Activated T-helper 17 cell treated with anti-CD3 and anti-CD28 coated beads, Interleukin-2, amount 50 U/mL, for 72 hours (primary cell): ENCODE data around the gene FAHD1. TPM values are rescaled to one million over a fixed set of nuclear protein-coding genes. Genes with fewer than 3 reads are reported as not detected.
A peak's percentile ranks its signal among the peaks of the same experiment; 100 is the strongest.
"Not testable (repeated sequence)": the region's sequence is repeated elsewhere in the genome, so short reads cannot be mapped to it uniquely, and the experiment has no call there.

Source experiments
- ATAC-seq: fragments of 150-1000 bp; cut with Tn5 transposase; replicated peaks from 2 replicates; pipeline ENCODE4 v1.10.0; 2021; ENCODE audit warnings: mild to moderate bottlenecking, moderate library complexity
- H3K27ac Mint-ChIP-seq: one replicate; pipeline ENCODE4 v1.8.0; 2022; ENCODE audit warnings: mixed read lengths
- H3K27me3 Mint-ChIP-seq: one replicate; pipeline ENCODE4 v1.8.0; 2022; ENCODE audit warnings: mixed read lengths
- H3K36me3 Mint-ChIP-seq: one replicate; pipeline ENCODE4 v1.8.0; 2022; ENCODE audit warnings: low read depth, mild to moderate bottlenecking, mixed read lengths
- H3K4me1 Mint-ChIP-seq: one replicate; pipeline ENCODE4 v1.8.0; 2022; ENCODE audit warnings: mixed read lengths
- H3K4me3 Mint-ChIP-seq: one replicate; pipeline ENCODE4 v1.8.0; 2022; ENCODE audit warnings: mild to moderate bottlenecking, mixed read lengths
- H3K9me3 Mint-ChIP-seq: one replicate; pipeline ENCODE4 v1.8.0; 2022; ENCODE audit warnings: mixed read lengths
- total RNA-seq, 2 donors: library from RNA; stranded (reverse); gene quantifications; one replicate each; pipeline ENCODE4 v1.2.3, GENCODE V29; 2022

The FAHD1 gene
- total RNA-seq, 2 donors from 2014 or later = 19.2 to 19.3 TPM

- peaks cover 4% of the 10 kb centered on the region for H3K9me3 Mint-ChIP-seq
- no peak overlapping the region for H3K4me3 Mint-ChIP-seq
- no peak overlapping the region for H3K27ac Mint-ChIP-seq
- no peaks in the 10 kb centered on the region for H3K4me1 Mint-ChIP-seq
- no peak for ATAC-seq
- H3K36me3 Mint-ChIP-seq = no peaks in the 10 kb centered on the region
- no peaks in the 10 kb centered on the region for H3K27me3 Mint-ChIP-seq
Observed at GRCh38 chr16:1794221-1794871, 32.7 kb upstream of the FAHD1 start.

- peaks cover 8% of the 10 kb centered on the region for H3K9me3 Mint-ChIP-seq
- no peaks in the 10 kb centered on the region for H3K36me3 Mint-ChIP-seq
- ATAC-seq = no peak
- H3K4me1 Mint-ChIP-seq = no peaks in the 10 kb centered on the region
- no peak overlapping the region for H3K27ac Mint-ChIP-seq
- no peak overlapping the region for H3K4me3 Mint-ChIP-seq
- no peaks in the 10 kb centered on the region for H3K27me3 Mint-ChIP-seq
Observed at GRCh38 chr16:1794908-1795666, 31.9 kb upstream of the FAHD1 start.

GRCh38 chr16:1799263-1799662, 27.7 kb upstream of the FAHD1 start:
- not testable (repeated sequence) for H3K9me3 Mint-ChIP-seq, H3K36me3 Mint-ChIP-seq, H3K4me1 Mint-ChIP-seq, H3K27ac Mint-ChIP-seq, ATAC-seq, H3K27me3 Mint-ChIP-seq, H3K4me3 Mint-ChIP-seq

DNA sequence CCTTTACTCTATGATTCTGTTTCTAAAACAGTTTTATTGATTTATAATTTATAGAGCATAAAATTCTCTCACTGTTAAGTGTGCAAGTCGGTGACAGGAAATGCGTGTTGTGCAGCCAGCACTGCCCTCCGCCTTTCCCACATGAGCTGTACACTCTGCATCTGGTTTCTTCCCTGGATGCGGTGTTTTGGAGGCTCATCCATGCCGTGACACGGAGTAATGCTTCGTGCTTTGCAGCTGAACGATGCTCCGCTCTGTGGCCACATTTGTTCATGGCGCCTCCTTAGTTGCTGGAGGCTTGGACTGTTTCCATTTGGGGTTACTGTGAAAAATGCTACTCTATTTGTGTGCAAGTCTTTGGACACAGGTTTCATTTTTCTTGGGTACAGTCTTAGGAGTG, 26.3 kb upstream of the FAHD1 start:
- ATAC-seq = no peak
- H3K4me1 Mint-ChIP-seq = no peaks in the 10 kb centered on the region
- H3K27ac Mint-ChIP-seq = no peak overlapping the region

GRCh38 chr16:1807626-1808025, 19.4 kb upstream of the FAHD1 start:
- Mint-ChIP-seq H3K27ac (no peak overlapping the region), H3K4me3 (no peak overlapping the region), H3K4me1 (no peaks in the 10 kb centered on the region), H3K27me3 (no peaks in the 10 kb centered on the region), H3K9me3 (no peaks in the 10 kb centered on the region), H3K36me3 (peaks cover 43% of the 10 kb centered on the region)
- ATAC-seq = no peak

More for the DNA sequence above, 26.3 kb upstream of the FAHD1 start:
- H3K27me3 Mint-ChIP-seq = no peaks in the 10 kb centered on the region
- no peak overlapping the region for H3K4me3 Mint-ChIP-seq
- peaks cover 8% of the 10 kb centered on the region for H3K9me3 Mint-ChIP-seq
- H3K36me3 Mint-ChIP-seq = peaks cover 9% of the 10 kb centered on the region

DNA sequence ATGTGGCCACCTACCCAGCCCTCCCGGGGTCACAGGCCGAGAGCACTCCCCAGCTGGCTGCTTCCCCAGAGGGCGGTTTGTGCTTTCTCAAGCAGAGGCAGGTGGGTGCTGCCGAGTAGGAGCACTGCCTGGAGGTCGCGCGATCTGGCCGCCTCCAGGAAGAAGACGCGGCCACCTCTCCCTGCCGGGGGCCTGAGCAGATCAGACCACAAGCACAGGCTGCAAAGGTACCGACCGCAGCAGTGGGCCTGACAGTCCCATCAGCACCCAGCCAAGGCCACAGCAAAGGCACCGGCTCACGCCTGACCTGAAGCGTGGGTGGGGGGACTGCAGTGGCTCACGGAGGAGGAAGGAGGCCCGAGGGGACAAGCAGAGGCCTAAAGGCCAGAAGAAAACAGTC, 18.3 kb upstream of the FAHD1 start:
- no peak overlapping the region for H3K27ac Mint-ChIP-seq
- peaks cover 47% of the 10 kb centered on the region for H3K36me3 Mint-ChIP-seq
- peaks cover 8% of the 10 kb centered on the region for H3K4me1 Mint-ChIP-seq
- ATAC-seq = no peak
- H3K9me3 Mint-ChIP-seq = no peaks in the 10 kb centered on the region
- H3K4me3 Mint-ChIP-seq = no peak overlapping the region
- H3K27me3 Mint-ChIP-seq = no peaks in the 10 kb centered on the region

DNA sequence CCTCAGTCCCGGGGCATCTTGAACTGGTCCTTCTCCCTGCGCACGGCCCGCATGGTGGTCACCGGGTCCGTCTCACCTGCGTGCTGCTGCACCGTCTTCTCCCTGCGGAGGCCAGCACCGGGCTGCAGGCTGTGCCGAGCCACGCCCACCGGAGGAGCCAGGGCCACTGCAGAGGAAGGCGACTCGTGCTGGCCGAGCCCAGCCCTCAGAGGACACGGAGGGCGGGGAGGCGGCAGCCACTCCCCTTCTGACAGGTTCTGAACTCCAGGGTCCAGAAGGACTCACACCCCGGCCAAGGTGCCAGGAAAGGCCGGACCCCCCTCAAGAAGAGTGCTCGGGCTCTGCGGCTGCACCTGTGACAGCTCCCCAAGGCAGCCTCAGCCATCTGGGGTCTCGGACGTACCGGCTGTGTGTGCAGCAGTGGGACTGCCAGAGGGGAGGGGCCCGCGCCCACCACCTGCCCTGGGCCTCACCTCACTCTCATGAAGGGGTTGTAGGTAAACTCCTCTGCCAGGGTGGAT, 17.7 kb upstream of the FAHD1 start:
- no peak for ATAC-seq
- Mint-ChIP-seq H3K36me3 (peaks cover 53% of the 10 kb centered on the region), H3K27me3 (no peaks in the 10 kb centered on the region), H3K27ac (no peak overlapping the region), H3K9me3 (no peaks in the 10 kb centered on the region), H3K4me1 (peaks cover 9% of the 10 kb centered on the region), H3K4me3 (no peak overlapping the region)

DNA sequence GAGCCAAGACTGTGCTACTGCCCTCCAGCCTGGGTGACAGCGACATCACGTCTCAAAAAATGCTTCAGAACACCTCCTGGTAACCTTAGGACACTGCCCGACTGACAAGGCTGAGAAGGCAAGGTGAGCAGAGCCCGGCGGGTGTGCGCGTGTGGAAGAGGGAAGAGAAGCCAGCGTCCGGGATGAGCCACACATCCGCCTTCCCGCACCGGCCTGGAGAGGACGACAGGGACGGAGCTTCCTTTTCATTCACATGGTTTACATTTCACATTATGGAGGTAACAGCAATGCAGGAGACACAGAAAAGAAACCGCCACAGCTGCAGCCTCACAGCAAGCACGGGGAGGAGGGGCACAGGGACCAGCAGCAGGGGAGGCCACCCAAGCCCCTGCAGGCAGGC, 16.9 kb upstream of the FAHD1 start:
- no peak overlapping the region for H3K4me3 Mint-ChIP-seq
- no peak overlapping the region for H3K27ac Mint-ChIP-seq
- peaks cover 9% of the 10 kb centered on the region for H3K4me1 Mint-ChIP-seq
- no peak for ATAC-seq
- peaks cover 52% of the 10 kb centered on the region for H3K36me3 Mint-ChIP-seq
- no peaks in the 10 kb centered on the region for H3K27me3 Mint-ChIP-seq
- H3K9me3 Mint-ChIP-seq = no peaks in the 10 kb centered on the region

- H3K27ac Mint-ChIP-seq = no peak overlapping the region
- no peaks in the 10 kb centered on the region for H3K27me3 Mint-ChIP-seq
- H3K9me3 Mint-ChIP-seq = no peaks in the 10 kb centered on the region
- H3K36me3 Mint-ChIP-seq = peaks cover 52% of the 10 kb centered on the region
- H3K4me1 Mint-ChIP-seq = peaks cover 9% of the 10 kb centered on the region
- no peak for ATAC-seq
- H3K4me3 Mint-ChIP-seq = no peak overlapping the region
Observed at GRCh38 chr16:1810536-1810935, 16.5 kb upstream of the FAHD1 start.

GRCh38 chr16:1812732-1813163, 14.3 kb upstream of the FAHD1 start:
- Mint-ChIP-seq H3K4me1 (peaks cover 9% of the 10 kb centered on the region), H3K27me3 (no peaks in the 10 kb centered on the region), H3K36me3 (peaks cover 41% of the 10 kb centered on the region), H3K4me3 (peak overlapping the region; percentile 20), H3K27ac (peak overlapping the region; percentile 77), H3K9me3 (no peaks in the 10 kb centered on the region)
- peak; percentile 96 for ATAC-seq

DNA sequence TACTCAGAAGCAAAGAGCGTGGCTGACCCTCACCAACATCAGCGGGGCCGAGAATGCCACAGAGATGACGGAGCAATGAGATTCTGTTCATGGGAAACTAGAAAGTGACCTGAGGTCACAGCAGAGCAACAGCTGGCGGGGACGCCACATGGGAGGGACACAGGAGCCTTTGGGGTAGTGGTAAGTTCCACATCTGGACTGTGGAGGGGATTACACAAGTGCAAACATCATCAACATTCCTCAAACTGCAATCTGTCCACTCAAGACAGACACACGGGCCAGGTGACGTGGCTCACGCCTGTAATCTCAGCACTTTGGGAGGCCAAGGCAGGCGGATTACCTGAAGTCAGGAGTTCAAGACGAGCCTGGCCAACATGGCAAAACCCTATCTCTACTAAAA, 11.5 kb upstream of the FAHD1 start:
- no peak for ATAC-seq
- H3K4me3 Mint-ChIP-seq = no peak overlapping the region
- no peak overlapping the region for H3K27ac Mint-ChIP-seq
- no peaks in the 10 kb centered on the region for H3K27me3 Mint-ChIP-seq
- H3K4me1 Mint-ChIP-seq = peaks cover 9% of the 10 kb centered on the region
- H3K9me3 Mint-ChIP-seq = no peaks in the 10 kb centered on the region
- H3K36me3 Mint-ChIP-seq = peaks cover 30% of the 10 kb centered on the region

GRCh38 chr16:1816396-1817275, 10.4 kb upstream of the FAHD1 start:
- peaks cover 9% of the 10 kb centered on the region for H3K4me1 Mint-ChIP-seq
- H3K36me3 Mint-ChIP-seq = peaks cover 30% of the 10 kb centered on the region
- no peaks in the 10 kb centered on the region for H3K9me3 Mint-ChIP-seq
- no peak overlapping the region for H3K4me3 Mint-ChIP-seq
- H3K27me3 Mint-ChIP-seq = no peaks in the 10 kb centered on the region
- no peak for ATAC-seq
- no peak overlapping the region for H3K27ac Mint-ChIP-seq

DNA sequence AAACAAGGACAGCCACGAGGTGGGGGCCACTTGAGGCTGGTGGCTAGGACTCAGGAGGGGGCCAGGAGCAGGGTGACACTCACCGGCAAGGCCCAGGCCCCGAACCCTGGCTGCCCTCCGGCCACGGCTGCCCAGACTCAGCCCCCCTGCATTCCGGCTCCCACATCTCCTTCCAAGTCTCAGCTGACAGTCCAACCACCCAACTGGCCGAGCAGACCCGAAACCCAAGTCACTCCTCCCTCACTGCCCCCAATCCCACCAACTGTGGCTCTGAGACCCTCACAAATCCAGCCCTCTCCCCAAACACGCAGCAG, 9.8 kb upstream of the FAHD1 start:
- Mint-ChIP-seq H3K4me1 (peaks cover 9% of the 10 kb centered on the region), H3K9me3 (no peaks in the 10 kb centered on the region), H3K27ac (no peak overlapping the region), H3K4me3 (no peak overlapping the region), H3K36me3 (peaks cover 30% of the 10 kb centered on the region), H3K27me3 (no peaks in the 10 kb centered on the region)
- ATAC-seq = no peak

GRCh38 chr16:1817716-1818115, 9.3 kb upstream of the FAHD1 start:
- Mint-ChIP-seq H3K36me3 (peaks cover 30% of the 10 kb centered on the region), H3K9me3 (no peaks in the 10 kb centered on the region), H3K4me1 (peaks cover 9% of the 10 kb centered on the region), H3K27me3 (no peaks in the 10 kb centered on the region), H3K27ac (no peak overlapping the region), H3K4me3 (no peak overlapping the region)
- ATAC-seq = no peak
